T-cell (primary cell): ENCODE measurements around the gene MICAL2. TPM values are rescaled to one million over a fixed set of nuclear protein-coding genes. Genes with fewer than 3 reads are reported as not detected.

ENCODE experiments used
- total RNA-seq, 35 experiments: library from RNA in 6 of 35; stranded (reverse) in 6 of 35; fragments of 120-200 nt in 1 of 35; gene quantifications; one replicate each; pipeline versions ENCODE4 v1.2.1 to v1.2.4 and lab custom pipeline; 2013 to 2026

The MICAL2 gene
- total RNA-seq, 5 donors from 2014 or later (not counting 1 experiment from before 2014, with no cell fraction given), result 13.7 to 38.7 (median 22.9) TPM

Other genes starting within 250 kb of the MICAL2 start
- 1 to 10 TPM; 1.5 to 8.1 (median 2.7) TPM for gene DKK3, start 102.0 kb upstream of the MICAL2 start, total RNA-seq